ENCODE measurements around the gene TNS4. TPM values are rescaled to one million over a fixed set of nuclear protein-coding genes. Genes with fewer than 3 reads are reported as not detected.

Gene TNS4
- total and polyA plus RNA-seq, 3 experiments from 2014 or later, result 0.41 to 3.1 (median 3.1) TPM

Other genes with a start within 250 kb of the TNS4 start
- 100 to 1,000 TPM; 107 to 110 TPM for gene CDC6, start 213.7 kb downstream of the TNS4 start, total RNA-seq
- gene CDC6, start 213.7 kb downstream of the TNS4 start, polyA plus RNA-seq, result 0.49 TPM
- gene RARA, start 192.4 kb downstream of the TNS4 start, total RNA-seq, result 10 to 100 TPM; 37.4 to 37.8 TPM
- 14.0 TPM for gene RARA, start 192.4 kb downstream of the TNS4 start, polyA plus RNA-seq
- under 1 TPM in 1 of 2 experiments, not detected in 1; 0.24 TPM for gene GJD3, start 136.9 kb downstream of the TNS4 start, total RNA-seq
- gene GJD3, start 136.9 kb downstream of the TNS4 start, polyA plus RNA-seq, result 0.40 TPM
- 100 to 1,000 TPM; 138 to 143 TPM for gene TOP2A, start 83.7 kb downstream of the TNS4 start, total RNA-seq
- 0.86 TPM for gene TOP2A, start 83.7 kb downstream of the TNS4 start, polyA plus RNA-seq
- 1 to 10 TPM; 3.0 to 3.2 TPM for gene IGFBP4, start 58.2 kb downstream of the TNS4 start, total RNA-seq
- 21.4 TPM for gene IGFBP4, start 58.2 kb downstream of the TNS4 start, polyA plus RNA-seq
- gene CCR7, start 63.8 kb upstream of the TNS4 start, total RNA-seq, result 100 to 1,000 TPM; 152 to 154 TPM
- gene CCR7, start 63.8 kb upstream of the TNS4 start, polyA plus RNA-seq, result 286 TPM
- 100 to 1,000 TPM; 101 to 108 TPM for gene SMARCE1, start 146.2 kb upstream of the TNS4 start, total RNA-seq
- gene SMARCE1, start 146.2 kb upstream of the TNS4 start, polyA plus RNA-seq, result 216 TPM
- gene KRT222, start 163.6 kb upstream of the TNS4 start, total RNA-seq, result not detected
- not detected for gene KRT222, start 163.6 kb upstream of the TNS4 start, polyA plus RNA-seq
- not detected for gene KRT24, start 202.1 kb upstream of the TNS4 start, total RNA-seq
- gene KRT24, start 202.1 kb upstream of the TNS4 start, polyA plus RNA-seq, result not detected

All from CD8-positive, alpha-beta memory T cell (primary cell).